ENCODE measurements around the gene CNDP2.
"Not testable (repeated sequence)": the region's sequence is repeated elsewhere in the genome, so short reads cannot be mapped to it uniquely, and the experiment has no call there.

CNDP2 gene

GRCh38 chr18:74498712-74499627 is 2.8 kb downstream of the CNDP2 start:
- H3K27ac ChIP-seq: peak overlapping the region; percentile 59
- no peak overlapping the region for H3K4me3 ChIP-seq (ENCODE audit: low read depth, low read length)
- H3K4me1 ChIP-seq: no peaks in the 10 kb centered on the region
- no peaks in the 10 kb centered on the region for H3K36me3 ChIP-seq (ENCODE audit: control insufficient read depth, insufficient read depth, low read length)
- H3K9ac ChIP-seq: no peak overlapping the region
- H3K4me2 ChIP-seq (ENCODE audit: low read length): no peak overlapping the region
- H2AFZ ChIP-seq: no peak overlapping the region
- H3K9me3 ChIP-seq (ENCODE audit: control insufficient read depth, low read length): no peaks in the 10 kb centered on the region
- peaks cover 16% of the 10 kb centered on the region for H3K79me2 ChIP-seq
- TF ChIP-seq CTCF (IDR thresholded peaks at IDR 0.05): no peak
- H3K27me3 ChIP-seq (ENCODE audit: control insufficient read depth, insufficient read depth, low read length): no peaks in the 10 kb centered on the region

GRCh38 chr18:74499633-74500032 is 3.5 kb downstream of the CNDP2 start:
- Histone ChIP-seq H3K4me3 (ENCODE audit: low read depth, low read length) (peak overlapping the region; percentile 33), H3K27me3 (ENCODE audit: control insufficient read depth, insufficient read depth, low read length) (no peaks in the 10 kb centered on the region), H3K27ac (peak overlapping the region; percentile 59), H3K9me3 (ENCODE audit: control insufficient read depth, low read length) (no peaks in the 10 kb centered on the region), H3K4me1 (no peaks in the 10 kb centered on the region), H2AFZ (no peak overlapping the region), H3K9ac (no peak overlapping the region), H3K79me2 (peaks cover 16% of the 10 kb centered on the region), H3K36me3 (ENCODE audit: control insufficient read depth, insufficient read depth, low read length) (no peaks in the 10 kb centered on the region), H3K4me2 (ENCODE audit: low read length) (no peak overlapping the region)
- TF ChIP-seq CTCF (IDR thresholded peaks at IDR 0.05): no peak

GRCh38 chr18:74500372-74500771 is 4.2 kb downstream of the CNDP2 start:
- H3K27ac ChIP-seq: no peak overlapping the region
- TF ChIP-seq CTCF (IDR thresholded peaks at IDR 0.05): no peak
- no peaks in the 10 kb centered on the region for H3K4me1 ChIP-seq
- H3K79me2 ChIP-seq: peaks cover 16% of the 10 kb centered on the region
- H2AFZ ChIP-seq: no peak overlapping the region
- no peaks in the 10 kb centered on the region for H3K27me3 ChIP-seq (ENCODE audit: control insufficient read depth, insufficient read depth, low read length)
- no peak overlapping the region for H3K4me2 ChIP-seq (ENCODE audit: low read length)
- H3K4me3 ChIP-seq (ENCODE audit: low read depth, low read length): peak overlapping the region; percentile 33
- H3K9ac ChIP-seq: no peak overlapping the region
- no peaks in the 10 kb centered on the region for H3K9me3 ChIP-seq (ENCODE audit: control insufficient read depth, low read length)
- no peaks in the 10 kb centered on the region for H3K36me3 ChIP-seq (ENCODE audit: control insufficient read depth, insufficient read depth, low read length)

DNA sequence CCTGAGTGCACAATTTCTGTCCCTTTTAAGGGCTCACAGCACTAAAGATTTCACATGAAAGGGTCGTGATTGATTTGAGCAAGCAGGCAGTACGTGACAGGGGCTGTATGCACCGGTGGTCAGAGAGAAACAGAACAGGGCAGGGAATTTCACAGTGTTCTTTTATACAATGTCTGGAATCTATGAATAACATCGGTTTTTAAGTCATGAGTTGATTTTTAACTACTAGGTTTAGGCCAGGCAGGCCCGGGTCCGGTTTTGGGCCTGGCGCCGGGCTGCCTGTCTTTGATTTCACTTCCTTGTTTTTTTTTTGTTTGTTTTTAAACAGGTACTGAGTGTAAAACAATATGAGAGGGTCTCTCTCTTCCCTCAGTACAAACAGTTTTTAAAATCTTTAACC is 4.6 kb downstream of the CNDP2 start:
- H2AFZ ChIP-seq; H3K9me3 ChIP-seq (ENCODE audit: control insufficient read depth, low read length); H3K4me1 ChIP-seq; H3K27me3 ChIP-seq (ENCODE audit: control insufficient read depth, insufficient read depth, low read length); H3K4me2 ChIP-seq (ENCODE audit: low read length); H3K9ac ChIP-seq; H3K4me3 ChIP-seq (ENCODE audit: low read depth, low read length); H3K36me3 ChIP-seq (ENCODE audit: control insufficient read depth, insufficient read depth, low read length); H3K27ac ChIP-seq: not testable (repeated sequence)
- peaks cover 16% of the 10 kb centered on the region for H3K79me2 ChIP-seq

GRCh38 chr18:74501386-74501785 is 5.2 kb downstream of the CNDP2 start:
- Histone ChIP-seq H3K79me2 (peaks cover 16% of the 10 kb centered on the region), H3K4me1 (no peaks in the 10 kb centered on the region), H3K9ac (no peak overlapping the region), H3K36me3 (ENCODE audit: control insufficient read depth, insufficient read depth, low read length) (no peaks in the 10 kb centered on the region), H3K27me3 (ENCODE audit: control insufficient read depth, insufficient read depth, low read length) (no peaks in the 10 kb centered on the region), H3K4me2 (ENCODE audit: low read length) (no peak overlapping the region), H3K9me3 (ENCODE audit: control insufficient read depth, low read length) (no peaks in the 10 kb centered on the region), H2AFZ (no peak overlapping the region), H3K27ac (no peak overlapping the region), H3K4me3 (ENCODE audit: low read depth, low read length) (no peak overlapping the region)
- TF ChIP-seq CTCF (IDR thresholded peaks at IDR 0.05): no peak

Measured in parathyroid adenoma (tissue), 2 donors.